WTC11 (cell line): ENCODE results near the gene IFT25. TPM values are rescaled to one million over a fixed set of nuclear protein-coding genes. Genes with fewer than 3 reads are reported as not detected.
A peak's percentile ranks its signal among the peaks of the same experiment; 100 is the strongest.

Source experiments
- ATAC-seq: fragments of 200-7000 bp; cut with Tn5 transposase; 2 replicates; pipeline ENCODE4 v1.10.0; 2021; ENCODE audit warnings: mild to moderate bottlenecking, moderate library complexity
- CTCF ChIA-PET: fragments of 300-600 bp; sonication (Branson Sonifier 250); formaldehyde crosslinking; loops from one replicate; lab custom pipeline; 2021; ENCODE audit warnings: antibody characterized with exemption; lab: Charles Lee
- POLR2A ChIA-PET: fragments of 350-600 bp; sonication (Branson Sonifier 250); formaldehyde crosslinking; loops from one replicate; lab custom pipeline; 2021; ENCODE audit warnings: antibody characterized with exemption; lab: Charles Lee
- DNase-seq: peaks from one replicate; pipeline ENCODE4 v3.0.0; 2021; ENCODE audit warnings: low spot score
- H3K27ac Mint-ChIP-seq: 2 replicates; pipeline ENCODE4 v1.8.0; 2021; ENCODE audit warnings: mixed read lengths
- H3K27me3 Mint-ChIP-seq: 2 replicates; pipeline ENCODE4 v1.8.0; 2021; ENCODE audit warnings: low read depth, mild to moderate bottlenecking, moderate library complexity, mixed read lengths
- H3K36me3 Mint-ChIP-seq: 2 replicates; pipeline ENCODE4 v1.8.0; 2021; ENCODE audit warnings: mixed read lengths
- H3K4me1 Mint-ChIP-seq: 2 replicates; pipeline ENCODE4 v1.8.0; 2022; ENCODE audit warnings: mixed read lengths
- H3K4me3 Mint-ChIP-seq: 2 replicates; pipeline ENCODE4 v1.8.0; 2021; ENCODE audit warnings: mild to moderate bottlenecking, moderate library complexity, mixed read lengths
- H3K9me3 Mint-ChIP-seq: 2 replicates; pipeline ENCODE4 v1.8.0; 2021; ENCODE audit warnings: mixed read lengths
- ARID4B ChIP-seq: sonication (generic); formaldehyde crosslinking; IDR thresholded peaks from 2 replicates; pipeline ENCODE4 v1.8.0; 2023; ENCODE audit warnings: missing genetic modification reagents, mild to moderate bottlenecking, borderline replicate concordance
- CREB1 ChIP-seq: sonication (generic); formaldehyde crosslinking; IDR thresholded peaks from 2 replicates; pipeline ENCODE4 v1.8.0; 2023; ENCODE audit warnings: mild to moderate bottlenecking, missing genetic modification reagents
- ESRRA ChIP-seq: sonication (generic); formaldehyde crosslinking; IDR thresholded peaks from 2 replicates; pipeline ENCODE4 v1.8.1; 2022; ENCODE audit warnings: mild to moderate bottlenecking, missing genetic modification reagents, borderline replicate concordance
- GABPB1 ChIP-seq: sonication (generic); formaldehyde crosslinking; IDR thresholded peaks from 2 replicates; pipeline ENCODE4 v1.8.1; 2023; ENCODE audit warnings: mild to moderate bottlenecking, missing genetic modification reagents
- KAT7 ChIP-seq: sonication (generic); formaldehyde crosslinking; IDR thresholded peaks from 2 replicates; pipeline ENCODE4 v1.8.1; 2023; ENCODE audit warnings: missing genetic modification reagents, mild to moderate bottlenecking, borderline replicate concordance
- NFE2L1 ChIP-seq: sonication (generic); formaldehyde crosslinking; IDR thresholded peaks from 2 replicates; pipeline ENCODE4 v1.8.1; 2023; ENCODE audit warnings: missing genetic modification reagents
- RELA ChIP-seq: sonication (generic); formaldehyde crosslinking; IDR thresholded peaks from 2 replicates; pipeline ENCODE4 v1.8.1; 2022; ENCODE audit warnings: missing genetic modification reagents, mild to moderate bottlenecking, borderline replicate concordance
- SMAD4 ChIP-seq: sonication (generic); formaldehyde crosslinking; IDR thresholded peaks from 2 replicates; pipeline ENCODE4 v1.8.0; 2022; ENCODE audit warnings: mild to moderate bottlenecking, missing genetic modification reagents
- SOX15 ChIP-seq: fragments of 250-450 bp; sonication (Bioruptor Pico); IDR thresholded peaks from 2 replicates; pipeline ENCODE4 v1.9.0; 2021; ENCODE audit warnings: mild to moderate bottlenecking
- SP1 ChIP-seq: sonication (generic); formaldehyde crosslinking; conservative IDR thresholded peaks from 2 replicates; pipeline ENCODE4 v1.8.1; 2022; ENCODE audit warnings: missing genetic modification reagents
- TEAD1 ChIP-seq: sonication (generic); formaldehyde crosslinking; IDR thresholded peaks from 2 replicates; pipeline ENCODE4 v1.8.0; 2022; ENCODE audit warnings: mild to moderate bottlenecking, missing genetic modification reagents
- ZNF263 ChIP-seq: sonication (generic); formaldehyde crosslinking; IDR thresholded peaks from 2 replicates; pipeline ENCODE4 v1.8.1; 2022; ENCODE audit warnings: low read depth, mild to moderate bottlenecking, moderate library complexity, missing genetic modification reagents
- ZNF425 ChIP-seq: fragments of 250-450 bp; sonication (Bioruptor Pico); conservative IDR thresholded peaks from 2 replicates; pipeline ENCODE4 v1.9.0; 2021; ENCODE audit warnings: mild to moderate bottlenecking
- total RNA-seq: library from RNA; stranded (reverse); gene quantifications from 3 replicates; pipeline ENCODE4 v1.2.3, GENCODE V29; 2021
- TF ChIP-seq, protein P1 (sequence below): sonication (generic); formaldehyde crosslinking; IDR thresholded peaks from 2 replicates; pipeline ENCODE4 v1.8.0; 2022; ENCODE audit warnings: mild to moderate bottlenecking, missing genetic modification reagents
- TF ChIP-seq, protein P2 (sequence below): fragments of 250-450 bp; sonication (Bioruptor Pico); IDR thresholded peaks from 2 replicates; pipeline ENCODE4 v1.9.0; 2021; ENCODE audit warnings: moderate library complexity, mild to moderate bottlenecking, inconsistent platforms, borderline replicate concordance
- TF ChIP-seq, protein P3 (sequence below): sonication (generic); formaldehyde crosslinking; IDR thresholded peaks from 2 replicates; pipeline ENCODE4 v1.8.1; 2023; ENCODE audit warnings: mild to moderate bottlenecking, moderate library complexity, missing genetic modification reagents
- TF ChIP-seq, protein P4 (sequence below): sonication (generic); formaldehyde crosslinking; IDR thresholded peaks from 2 replicates; pipeline ENCODE4 v1.8.0; 2022; ENCODE audit warnings: mild to moderate bottlenecking, missing genetic modification reagents
- TF ChIP-seq, protein P5 (sequence below): sonication (generic); formaldehyde crosslinking; conservative IDR thresholded peaks from 2 replicates; pipeline ENCODE4 v1.8.1; 2023; ENCODE audit warnings: mild to moderate bottlenecking, low read depth, missing genetic modification reagents, moderate library complexity

Gene IFT25
- total RNA-seq, 1 experiment from 2014 or later: 22.6 TPM

- TF ChIP-seq, protein P1, sequence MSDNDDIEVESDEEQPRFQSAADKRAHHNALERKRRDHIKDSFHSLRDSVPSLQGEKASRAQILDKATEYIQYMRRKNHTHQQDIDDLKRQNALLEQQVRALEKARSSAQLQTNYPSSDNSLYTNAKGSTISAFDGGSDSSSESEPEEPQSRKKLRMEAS (CRISPR knock-in tag): no peak
- TF ChIP-seq, protein P2, sequence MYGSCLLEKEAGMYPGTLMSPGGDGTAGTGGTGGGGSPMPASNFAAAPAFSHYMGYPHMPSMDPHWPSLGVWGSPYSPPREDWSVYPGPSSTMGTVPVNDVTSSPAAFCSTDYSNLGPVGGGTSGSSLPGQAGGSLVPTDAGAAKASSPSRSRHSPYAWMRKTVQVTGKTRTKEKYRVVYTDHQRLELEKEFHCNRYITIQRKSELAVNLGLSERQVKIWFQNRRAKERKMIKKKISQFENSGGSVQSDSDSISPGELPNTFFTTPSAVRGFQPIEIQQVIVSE (CRISPR knock-in tag): no peak
- TF ChIP-seq, protein P3, sequence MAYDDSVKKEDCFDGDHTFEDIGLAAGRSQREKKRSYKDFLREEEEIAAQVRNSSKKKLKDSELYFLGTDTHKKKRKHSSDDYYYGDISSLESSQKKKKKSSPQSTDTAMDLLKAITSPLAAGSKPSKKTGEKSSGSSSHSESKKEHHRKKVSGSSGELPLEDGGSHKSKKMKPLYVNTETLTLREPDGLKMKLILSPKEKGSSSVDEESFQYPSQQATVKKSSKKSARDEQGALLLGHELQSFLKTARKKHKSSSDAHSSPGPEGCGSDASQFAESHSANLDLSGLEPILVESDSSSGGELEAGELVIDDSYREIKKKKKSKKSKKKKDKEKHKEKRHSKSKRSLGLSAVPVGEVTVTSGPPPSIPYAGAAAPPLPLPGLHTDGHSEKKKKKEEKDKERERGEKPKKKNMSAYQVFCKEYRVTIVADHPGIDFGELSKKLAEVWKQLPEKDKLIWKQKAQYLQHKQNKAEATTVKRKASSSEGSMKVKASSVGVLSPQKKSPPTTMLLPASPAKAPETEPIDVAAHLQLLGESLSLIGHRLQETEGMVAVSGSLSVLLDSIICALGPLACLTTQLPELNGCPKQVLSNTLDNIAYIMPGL: no peak
- no peak for TF ChIP-seq ZNF263 (CRISPR knock-in tag)
- TF ChIP-seq RELA (CRISPR knock-in tag): no peak
- TF ChIP-seq SOX15 (CRISPR knock-in tag): no peak
- TF ChIP-seq, protein P4, sequence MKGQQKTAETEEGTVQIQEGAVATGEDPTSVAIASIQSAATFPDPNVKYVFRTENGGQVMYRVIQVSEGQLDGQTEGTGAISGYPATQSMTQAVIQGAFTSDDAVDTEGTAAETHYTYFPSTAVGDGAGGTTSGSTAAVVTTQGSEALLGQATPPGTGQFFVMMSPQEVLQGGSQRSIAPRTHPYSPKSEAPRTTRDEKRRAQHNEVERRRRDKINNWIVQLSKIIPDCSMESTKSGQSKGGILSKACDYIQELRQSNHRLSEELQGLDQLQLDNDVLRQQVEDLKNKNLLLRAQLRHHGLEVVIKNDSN (CRISPR knock-in tag): no peak
Measured at GRCh38 chr1:53947172-53947907, 1.8 kb upstream of the IFT25 start (continued).

- peak within 1 kb of the TSS; percentile 87 for H3K4me3 Mint-ChIP-seq
- no peaks in the 10 kb centered on the region for H3K27me3 Mint-ChIP-seq
- no peaks in the 10 kb centered on the region for H3K36me3 Mint-ChIP-seq
- no peak for DNase-seq
- no peaks in the 10 kb centered on the region for H3K9me3 Mint-ChIP-seq
- CTCF ChIA-PET: interaction anchor here (0.6 to 4.1 kb wide), 27 partner anchors 12 to 603 kb away, joined by 3 to 51 read pairs (median 5); partner anchors contain the start of gene YIPF1
- H3K27ac Mint-ChIP-seq: peak within 1 kb of the TSS; percentile 68
- POLR2A ChIA-PET: interaction anchor here (1.3 to 1.5 kb wide), 4 partner anchors 57 to 109 kb away, joined by 4 to 8 read pairs (median 6); partner anchors contain the start of genes NDC1 and YIPF1
- ATAC-seq: peak; percentile 70
- H3K4me1 Mint-ChIP-seq: peaks cover 64% of the 10 kb centered on the region
- TF ChIP-seq NFE2L1 (CRISPR knock-in tag) (no peak), SP1 (CRISPR knock-in tag) (peak; percentile 24; the same call in 1 of the 2 replicates), ZNF263 (CRISPR knock-in tag) (no peak), TEAD1 (CRISPR knock-in tag) (no peak), CREB1 (CRISPR knock-in tag) (no peak), ESRRA (no peak), ZNF425 (CRISPR knock-in tag) (no peak), SMAD4 (no peak), GABPB1 (CRISPR knock-in tag) (no peak; the same call in 1 of the 2 replicates), KAT7 (no peak), ARID4B (CRISPR knock-in tag) (0 out of 2 replicates have a peak, but pooled peaks have one; percentile 8)
- TF ChIP-seq, protein P5, sequence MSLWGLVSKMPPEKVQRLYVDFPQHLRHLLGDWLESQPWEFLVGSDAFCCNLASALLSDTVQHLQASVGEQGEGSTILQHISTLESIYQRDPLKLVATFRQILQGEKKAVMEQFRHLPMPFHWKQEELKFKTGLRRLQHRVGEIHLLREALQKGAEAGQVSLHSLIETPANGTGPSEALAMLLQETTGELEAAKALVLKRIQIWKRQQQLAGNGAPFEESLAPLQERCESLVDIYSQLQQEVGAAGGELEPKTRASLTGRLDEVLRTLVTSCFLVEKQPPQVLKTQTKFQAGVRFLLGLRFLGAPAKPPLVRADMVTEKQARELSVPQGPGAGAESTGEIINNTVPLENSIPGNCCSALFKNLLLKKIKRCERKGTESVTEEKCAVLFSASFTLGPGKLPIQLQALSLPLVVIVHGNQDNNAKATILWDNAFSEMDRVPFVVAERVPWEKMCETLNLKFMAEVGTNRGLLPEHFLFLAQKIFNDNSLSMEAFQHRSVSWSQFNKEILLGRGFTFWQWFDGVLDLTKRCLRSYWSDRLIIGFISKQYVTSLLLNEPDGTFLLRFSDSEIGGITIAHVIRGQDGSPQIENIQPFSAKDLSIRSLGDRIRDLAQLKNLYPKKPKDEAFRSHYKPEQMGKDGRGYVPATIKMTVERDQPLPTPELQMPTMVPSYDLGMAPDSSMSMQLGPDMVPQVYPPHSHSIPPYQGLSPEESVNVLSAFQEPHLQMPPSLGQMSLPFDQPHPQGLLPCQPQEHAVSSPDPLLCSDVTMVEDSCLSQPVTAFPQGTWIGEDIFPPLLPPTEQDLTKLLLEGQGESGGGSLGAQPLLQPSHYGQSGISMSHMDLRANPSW (CRISPR knock-in tag): no peak
- TF ChIP-seq, protein P1 (CRISPR knock-in tag): no peak
Measured at GRCh38 chr1:53946252-53947171, 1.0 kb upstream of the IFT25 start, which contains the start of gene LRRC42. Gene LRRC42 (plus strand): TSS chr1:53946350. CDS start chr1:53952000, 5,650 bp downstream.
